Neural cell (in vitro differentiated cells): ENCODE results near the gene SUCLG2. TPM values are rescaled to one million over a fixed set of nuclear protein-coding genes. Genes with fewer than 3 reads are reported as not detected.

ENCODE experiments used
- H2AFZ ChIP-seq: fragments of 200-600, 300-800 bp; sonication (generic), shearing (Covaris generic); 2 replicates; pipeline ENCODE4 v1.6.0; 2014; ENCODE audit warnings: low read depth, mild to moderate bottlenecking, antibody characterized with exemption, low read length, moderate library complexity
- H3F3A ChIP-seq: fragments of 200-600 bp; shearing (Covaris generic); 2 replicates; pipeline ENCODE4 v1.6.1; 2016; ENCODE audit warnings: mild to moderate bottlenecking, moderate library complexity, mixed read lengths, antibody characterized with exemption, low read length; ENCODE audit not compliant: insufficient read depth, poor library complexity, severe bottlenecking
- H3K27ac ChIP-seq: fragments of 200-600, 300-800 bp; sonication (generic), shearing (Covaris generic); 2 replicates; pipeline ENCODE4 v1.5.1; 2014; ENCODE audit warnings: mild to moderate bottlenecking, low read length, moderate library complexity
- H3K27me3 ChIP-seq: fragments of 300-800, 200-600 bp; sonication (generic), shearing (Covaris generic); 2 replicates; pipeline ENCODE4 v1.6.0; 2014; ENCODE audit warnings: mild to moderate bottlenecking, low read depth, low read length, moderate library complexity; ENCODE audit not compliant: insufficient read depth
- H3K36me3 ChIP-seq: fragments of 300-800, 200-600 bp; sonication (generic), shearing (Covaris generic); 2 replicates; pipeline ENCODE4 v1.5.1; 2014; ENCODE audit warnings: mild to moderate bottlenecking, antibody characterized with exemption, low read length, moderate library complexity; ENCODE audit not compliant: insufficient read depth
- H3K4me2 ChIP-seq: fragments of 300-800, 200-600 bp; sonication (generic), shearing (Covaris generic); 2 replicates; pipeline ENCODE4 v1.6.0; 2014; ENCODE audit warnings: mild to moderate bottlenecking, low read length
- H3K4me3 ChIP-seq: fragments of 300-800, 200-600 bp; sonication (generic), shearing (Covaris generic); 2 replicates; pipeline ENCODE4 v1.5.1; 2014; ENCODE audit warnings: mild to moderate bottlenecking, low read length, moderate library complexity
- H3K79me2 ChIP-seq: fragments of 200-600 bp; shearing (Covaris generic); replicated peaks from 2 replicates; pipeline ENCODE4 v1.6.0; 2014; ENCODE audit warnings: mild to moderate bottlenecking, low read length, moderate library complexity; ENCODE audit not compliant: insufficient read depth
- H3K9ac ChIP-seq: fragments of 300-800, 200-600 bp; sonication (generic), shearing (Covaris generic); 2 replicates; pipeline ENCODE4 v1.6.1; 2016; ENCODE audit warnings: mild to moderate bottlenecking, low read length, mixed read lengths
- H3K9me2 ChIP-seq: fragments of 200-600 bp; shearing (Covaris generic); 2 replicates; pipeline ENCODE4 v1.6.1; 2016; ENCODE audit warnings: mild to moderate bottlenecking, low read length, mixed read lengths; ENCODE audit not compliant: insufficient read depth
- H3K9me3 ChIP-seq: fragments of 200-600, 300-800 bp; sonication (generic), shearing (Covaris generic); 2 replicates; pipeline ENCODE4 v1.6.1; 2016; ENCODE audit warnings: mild to moderate bottlenecking, mixed run types, low read length, moderate library complexity, mixed read lengths
- H4K20me1 ChIP-seq: fragments of 200-600 bp; shearing (Covaris generic); 2 replicates; pipeline ENCODE4 v1.6.1; 2016; ENCODE audit warnings: mild to moderate bottlenecking, mixed run types; ENCODE audit not compliant: insufficient read depth
- CTCF ChIP-seq: fragments of 450-650 bp; IDR thresholded peaks from 2 replicates; pipeline ENCODE4 v1.5.1; 2014; ENCODE audit warnings: antibody characterized with exemption, mild to moderate bottlenecking, moderate library complexity; ENCODE audit not compliant: poor library complexity, severe bottlenecking
- EP300 ChIP-seq: fragments of 450-650 bp; conservative IDR thresholded peaks from 2 replicates; pipeline ENCODE4 v1.6.1; 2014; ENCODE audit warnings: antibody characterized with exemption, mild to moderate bottlenecking, moderate library complexity; ENCODE audit not compliant: poor library complexity, severe bottlenecking
- EZH2 ChIP-seq: fragments of 200-600, 300-800 bp; shearing (Covaris generic), sonication (generic); IDR thresholded peaks from 2 replicates; pipeline ENCODE4 v1.6.1; 2014; ENCODE audit warnings: antibody characterized with exemption, low read length, borderline replicate concordance, mild to moderate bottlenecking; ENCODE audit not compliant: insufficient read depth, poor library complexity, severe bottlenecking
- MXI1 ChIP-seq: fragments of 450-650 bp; conservative IDR thresholded peaks from 2 replicates; pipeline ENCODE4 v1.6.1; 2014; ENCODE audit warnings: antibody characterized with exemption, mild to moderate bottlenecking; ENCODE audit not compliant: poor library complexity, severe bottlenecking
- POLR2AphosphoS5 ChIP-seq: IDR thresholded peaks from 2 replicates; pipeline ENCODE4 v1.6.1; 2012
- RAD21 ChIP-seq: fragments of 450-650 bp; conservative IDR thresholded peaks from 2 replicates; pipeline ENCODE4 v1.6.1; 2014; ENCODE audit warnings: antibody characterized with exemption, mild to moderate bottlenecking, moderate library complexity
- REST ChIP-seq: IDR thresholded peaks from 2 replicates; pipeline ENCODE4 v1.6.1; 2012; ENCODE audit warnings: borderline replicate concordance
- SMC3 ChIP-seq: fragments of 450-650 bp; conservative IDR thresholded peaks from 2 replicates; pipeline ENCODE4 v1.6.1; 2014; ENCODE audit warnings: antibody characterized with exemption, mild to moderate bottlenecking, moderate library complexity; ENCODE audit not compliant: poor library complexity
- TAF1 ChIP-seq: IDR thresholded peaks from 2 replicates; pipeline ENCODE4 v1.6.1; 2012; ENCODE audit warnings: low read depth
- polyA plus RNA-seq: library from polyadenylated mRNA; depleted of rRNA; stranded (reverse); fragments of >200 nt; gene quantifications from 2 replicates; pipeline ENCODE4 v1.2.3, GENCODE V29; 2014

SUCLG2 gene
- polyA plus RNA-seq, 1 donor from 2014 or later = 0.15 TPM

GRCh38 chr3:67654844-67655177 is 399 bp upstream of the SUCLG2 start:
- no peaks in the 10 kb centered on the region for H3K9me3 ChIP-seq
- no peaks in the 10 kb centered on the region for H3K9me2 ChIP-seq
- no peak overlapping the region for H3K27ac ChIP-seq
- no peaks in the 10 kb centered on the region for H3K79me2 ChIP-seq
- no peaks in the 10 kb centered on the region for H3K27me3 ChIP-seq
- no peaks in the 10 kb centered on the region for H3K36me3 ChIP-seq
- peak overlapping the region; percentile 56 for H3K4me2 ChIP-seq
- peak overlapping the region; percentile 71 for H2AFZ ChIP-seq
- H3F3A ChIP-seq = no peaks in the 10 kb centered on the region
- H3K9ac ChIP-seq = peak overlapping the region; percentile 61
- H3K4me3 ChIP-seq = peak overlapping the region; percentile 70
- H4K20me1 ChIP-seq = no peaks in the 10 kb centered on the region
- TF ChIP-seq SMC3 (no peak), POLR2AphosphoS5 (no peak), CTCF (no peak), EZH2 (no peak), RAD21 (no peak), EP300 (no peak), REST (no peak), TAF1 (no peak), MXI1 (no peak)

GRCh38 chr3:67653425-67654098 is 850 bp downstream of the SUCLG2 start:
- no peak overlapping the region for H3K9ac ChIP-seq
- no peaks in the 10 kb centered on the region for H3K79me2 ChIP-seq
- no peak overlapping the region for H3K27ac ChIP-seq

More at GRCh38 chr3:67653425-67654098, 850 bp downstream of the SUCLG2 start:
- TF ChIP-seq EZH2 (no peak), SMC3 (no peak), RAD21 (no peak), EP300 (no peak), TAF1 (no peak), CTCF (no peak), REST (no peak), POLR2AphosphoS5 (no peak), MXI1 (no peak)
- Histone ChIP-seq H3K4me3 (peak overlapping the region; percentile 70), H2AFZ (peak overlapping the region; percentile 71), H3K27me3 (no peaks in the 10 kb centered on the region), H4K20me1 (no peaks in the 10 kb centered on the region), H3F3A (no peaks in the 10 kb centered on the region), H3K9me3 (no peaks in the 10 kb centered on the region), H3K9me2 (no peaks in the 10 kb centered on the region), H3K36me3 (no peaks in the 10 kb centered on the region), H3K4me2 (peak overlapping the region; percentile 48)
